ENCODE measurements around the gene ULBP1. TPM values are rescaled to one million over a fixed set of nuclear protein-coding genes. Genes with fewer than 3 reads are reported as not detected.

Gene ULBP1
- 0.16 and 0.25 TPM in 2 replicates for total RNA-seq

GRCh38 chr6:149963462-149964307 is at the start of gene ULBP1:
TSS of gene ULBP1 (plus strand) at chr6:149963943. CDS start at chr6:149964050, 107 bp downstream.

DNA sequence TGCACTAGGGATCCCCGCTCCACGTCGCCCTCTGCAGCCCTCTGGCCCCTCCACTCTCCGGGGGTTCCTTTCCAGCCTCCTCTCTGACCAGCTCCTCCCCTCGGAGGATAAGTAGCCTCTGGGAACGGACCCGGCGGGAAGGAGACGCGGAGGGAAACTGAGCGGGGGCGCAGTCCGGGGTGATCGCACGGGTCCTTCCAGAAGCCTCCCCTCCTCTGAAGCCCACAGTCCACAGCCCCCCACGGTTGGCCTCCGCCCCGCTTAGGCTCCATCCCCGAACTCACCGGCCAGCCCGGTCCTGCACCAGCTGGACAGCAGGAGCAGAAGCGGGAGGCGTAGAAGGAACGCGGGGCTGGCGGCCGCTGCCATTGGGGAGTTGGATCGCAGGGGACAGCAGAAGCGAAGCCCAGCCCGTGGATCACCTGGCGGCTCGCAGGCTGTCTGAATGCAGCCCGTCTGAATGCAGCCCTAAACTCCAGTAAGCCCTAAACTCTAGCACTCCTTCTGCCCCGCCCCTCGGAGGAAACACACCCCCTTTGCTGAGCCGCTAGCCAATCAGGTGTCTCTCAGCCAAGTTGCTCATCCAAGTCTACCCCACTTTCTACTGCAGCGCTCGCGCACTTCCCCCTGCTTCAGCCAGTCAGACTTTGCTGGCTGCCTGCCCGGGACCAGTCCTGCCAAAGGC is 41.0 kb upstream of the ULBP1 start, which contains the start of gene RAET1G:
Gene RAET1G (minus strand): TSS at position 480 of the 685 bp plus-strand sequence. CDS start 111 bp downstream, at position 369.

DNA sequence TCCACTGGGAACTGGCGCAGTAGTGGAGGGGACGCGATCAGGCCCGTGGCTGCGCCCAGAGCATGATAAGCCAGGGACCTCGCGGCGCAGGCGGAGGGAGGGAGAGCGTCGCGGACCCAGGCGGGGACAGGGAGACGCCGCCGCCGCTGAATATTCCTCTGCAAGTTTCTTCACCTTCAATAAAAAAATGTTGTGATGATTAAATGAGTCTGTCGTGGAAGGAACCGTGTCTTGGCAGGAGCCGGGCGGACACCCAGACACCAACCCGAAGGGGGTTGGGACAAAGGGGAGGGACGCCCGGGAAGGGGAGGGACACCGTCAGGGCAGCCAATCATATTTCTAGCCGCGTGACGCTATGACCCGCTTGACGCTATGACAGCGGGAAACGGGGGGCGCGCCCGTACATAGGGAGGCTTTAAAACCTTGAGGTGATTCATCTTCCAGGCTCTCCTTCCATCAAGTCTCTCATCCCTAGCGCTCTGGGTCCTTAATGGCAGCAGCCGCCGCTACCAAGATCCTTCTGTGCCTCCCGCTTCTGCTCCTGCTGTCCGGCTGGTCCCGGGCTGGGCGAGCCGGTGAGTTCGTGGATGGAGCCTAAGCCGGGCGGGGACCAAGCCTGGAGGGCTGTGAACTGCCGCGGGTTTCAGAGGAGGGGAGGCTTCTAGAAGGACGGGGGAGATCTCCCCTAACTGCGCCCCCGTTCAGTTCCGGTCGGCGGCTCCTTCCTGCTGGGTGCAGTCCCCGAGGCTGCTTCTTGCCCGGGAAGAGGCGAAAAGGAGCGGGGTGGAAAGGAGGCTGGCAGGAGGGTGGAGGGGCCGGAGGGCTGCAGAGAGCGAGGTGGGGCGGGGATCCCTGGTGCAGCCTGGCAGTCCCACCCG is 21.9 kb upstream of the ULBP1 start, which contains the start of gene ULBP2:
Gene ULBP2 (plus strand): TSS at position 432 of the 878 bp plus-strand sequence. CDS start 59 bp downstream, at position 491.

Other genes starting within 250 kb of the ULBP1 start
- 5.2 and 12.9 TPM in 2 replicates for gene LATS1, start 245.8 kb upstream of the ULBP1 start, total RNA-seq
- 17.0 and 26.1 TPM in 2 replicates for gene NUP43, start 217.4 kb upstream of the ULBP1 start, total RNA-seq
- gene PCMT1, start 214.2 kb upstream of the ULBP1 start, total RNA-seq, result 102 and 115 TPM in 2 replicates
- gene LRP11, start 99.6 kb upstream of the ULBP1 start, total RNA-seq, result 12.0 and 24.0 TPM in 2 replicates
- 0.16 TPM in 1 of 2 replicates, not detected in the other for gene RAET1E, start 65.8 kb upstream of the ULBP1 start, total RNA-seq
- gene RAET1G, start 40.8 kb upstream of the ULBP1 start, total RNA-seq, result 0.44 and 0.65 TPM in 2 replicates
- 4.7 TPM in 2 replicates for gene ULBP2, start 21.9 kb upstream of the ULBP1 start, total RNA-seq
- gene RAET1L, start 61.6 kb downstream of the ULBP1 start, total RNA-seq, result not detected in 2 replicates
- 5.3 and 7.4 TPM in 2 replicates for gene ULBP3, start 105.2 kb downstream of the ULBP1 start, total RNA-seq
- gene PPP1R14C, start 179.1 kb downstream of the ULBP1 start, total RNA-seq, result not detected in 2 replicates